GM23338 (cell line): ENCODE data around the gene GAPDH. TPM values are rescaled to one million over a fixed set of nuclear protein-coding genes. Genes with fewer than 3 reads are reported as not detected.

Experiments used
- ATAC-seq: fragments of 200-7000 bp; cut with Tn5 transposase; 3 replicates; pipeline ENCODE4 v1.9.1; 2020
- DNase-seq: peaks from one replicate; pipeline ENCODE4 v3.0.0-alpha.2; 2015; ENCODE audit warnings: low spot score
- H2AFZ ChIP-seq: fragments of 200-600 bp; sonication (generic); 2 replicates; pipeline ENCODE4 v1.8.0; 2016; ENCODE audit warnings: antibody characterized with exemption, mild to moderate bottlenecking, moderate library complexity
- H3F3A ChIP-seq: fragments of 200-600 bp; sonication (generic); replicated peaks from 2 replicates; pipeline ENCODE4 v1.8.0; 2017; ENCODE audit warnings: antibody characterized with exemption, mixed run types, low read depth
- H3K27ac ChIP-seq: fragments of 200-600 bp; sonication (generic); 2 replicates; pipeline ENCODE4 v1.6.1; 2016; ENCODE audit warnings: low read depth
- H3K27me3 ChIP-seq: fragments of 200-600 bp; sonication (generic); 2 replicates; pipeline ENCODE4 v1.8.0; 2016; ENCODE audit warnings: mild to moderate bottlenecking, mixed run types, moderate library complexity; ENCODE audit not compliant: insufficient read depth
- H3K36me3 ChIP-seq: fragments of 200-600 bp; sonication (generic); 2 replicates; pipeline ENCODE4 v1.8.0; 2016; ENCODE audit warnings: mild to moderate bottlenecking; ENCODE audit not compliant: insufficient read depth
- H3K4me1 ChIP-seq: fragments of 200-600 bp; sonication (generic); 2 replicates; pipeline ENCODE4 v1.8.0; 2016; ENCODE audit warnings: mild to moderate bottlenecking, moderate library complexity; ENCODE audit not compliant: insufficient read depth
- H3K4me2 ChIP-seq: fragments of 200-600 bp; sonication (generic); 2 replicates; pipeline ENCODE4 v1.7.1; 2017; ENCODE audit warnings: mixed run types
- H3K4me3 ChIP-seq: fragments of 200-600 bp; sonication (generic); 2 replicates; pipeline ENCODE4 v1.6.1; 2016; ENCODE audit warnings: mixed run types
- H3K79me2 ChIP-seq: fragments of 200-600 bp; sonication (generic); replicated peaks from 2 replicates; pipeline ENCODE4 v1.8.0; 2017; ENCODE audit warnings: mild to moderate bottlenecking; ENCODE audit not compliant: insufficient read depth
- H3K9me2 ChIP-seq: fragments of 200-600 bp; sonication (generic); 2 replicates; pipeline ENCODE4 v1.8.0; 2017; ENCODE audit not compliant: insufficient read depth
- H4K20me1 ChIP-seq: fragments of 200-600 bp; sonication (generic); replicated peaks from 2 replicates; pipeline ENCODE4 v1.8.0; 2017; ENCODE audit warnings: mild to moderate bottlenecking; ENCODE audit not compliant: insufficient read depth
- H3K27ac Mint-ChIP-seq: 2 replicates; pipeline ENCODE4 v1.8.0; 2020; ENCODE audit warnings: inconsistent platforms, mild to moderate bottlenecking, moderate library complexity, mixed read lengths
- H3K27me3 Mint-ChIP-seq: 3 replicates; pipeline ENCODE4 v1.8.0; 2022; ENCODE audit warnings: low read depth, mild to moderate bottlenecking, moderate library complexity, mixed read lengths, inconsistent platforms; ENCODE audit not compliant: insufficient read depth, poor library complexity
- H3K36me3 Mint-ChIP-seq: 3 replicates; pipeline ENCODE4 v1.8.0; 2021; ENCODE audit warnings: low read depth, mild to moderate bottlenecking, inconsistent platforms, moderate library complexity, mixed read lengths
- H3K4me1 Mint-ChIP-seq: 3 replicates; pipeline ENCODE4 v1.8.0; 2020; ENCODE audit warnings: mild to moderate bottlenecking, inconsistent platforms, mixed read lengths
- H3K4me3 Mint-ChIP-seq: 3 replicates; pipeline ENCODE4 v1.8.0; 2021; ENCODE audit warnings: moderate library complexity, mild to moderate bottlenecking, inconsistent platforms, mixed read lengths
- H3K9me3 Mint-ChIP-seq: 3 replicates; pipeline ENCODE4 v1.8.0; 2020; ENCODE audit warnings: moderate library complexity, mild to moderate bottlenecking, inconsistent platforms, mixed read lengths
- CREB1 ChIP-seq: fragments of 250-450 bp; sonication (Bioruptor Pico); IDR thresholded peaks from 2 replicates; pipeline ENCODE4 v1.5.0; 2020; ENCODE audit warnings: low read depth, mild to moderate bottlenecking, moderate library complexity
- ETS1 ChIP-seq: IDR thresholded peaks from 2 replicates; pipeline ENCODE4 v1.6.1; 2016; ENCODE audit warnings: antibody characterized with exemption
- EZH2 ChIP-seq: fragments of 200-600 bp; sonication (generic); IDR thresholded peaks from one replicate; pipeline ENCODE4 v1.8.0; 2017; ENCODE audit warnings: antibody characterized with exemption, mild to moderate bottlenecking, low read depth; ENCODE audit not compliant: unreplicated experiment
- EZH2phosphoT487 ChIP-seq: fragments of 200-600 bp; sonication (generic); IDR thresholded peaks from one replicate; pipeline ENCODE4 v1.8.1; 2018; ENCODE audit warnings: antibody characterized with exemption; ENCODE audit not compliant: unreplicated experiment
- JUNB ChIP-seq: IDR thresholded peaks from one replicate; pipeline ENCODE4 v1.6.1; 2016; ENCODE audit warnings: antibody characterized with exemption; ENCODE audit not compliant: unreplicated experiment
- POLR2AphosphoS5 ChIP-seq: IDR thresholded peaks from 2 replicates; pipeline ENCODE4 v1.6.1; 2016; ENCODE audit warnings: antibody characterized with exemption, low read depth
- STAT1 ChIP-seq: IDR thresholded peaks from one replicate; pipeline ENCODE4 v1.6.1; 2016; ENCODE audit warnings: antibody characterized with exemption; ENCODE audit not compliant: unreplicated experiment
- polyA plus RNA-seq: library from polyadenylated mRNA; unstranded; fragments of >200 nt; fragmentation: Nextera tagmentation; extraction: Ambion mirVana; gene quantifications from 2 replicates; pipeline ENCODE4 v1.2.1, GENCODE V29; 2016
- total RNA-seq: library from RNA; depleted of rRNA; stranded (reverse); fragments of >200 nt; shearing (Covaris generic); gene quantifications from 2 replicates; pipeline ENCODE4 v1.2.3, GENCODE V29; 2014
- TF ChIP-seq, protein P1 (sequence below): IDR thresholded peaks from one replicate; pipeline ENCODE4 v1.6.1; 2018; ENCODE audit warnings: antibody characterized with exemption; ENCODE audit not compliant: unreplicated experiment
- TF ChIP-seq, protein P2 (sequence below), 2 experiments: fragments of 200-600 bp in 1 of 2; sonication (generic) in 1 of 2; conservative IDR thresholded peaks; 2 replicates each; pipeline versions ENCODE4 v1.5.1 to v1.6.1; 2016 to 2017; ENCODE audit warnings: antibody characterized with exemption in 2 of 2, low read depth in 2 of 2, mild to moderate bottlenecking in 2 of 2, moderate library complexity in 1 of 2

The GAPDH gene
- total and polyA plus RNA-seq, 2 experiments from 2014 or later: 5,853 to 6,219 TPM

DNA sequence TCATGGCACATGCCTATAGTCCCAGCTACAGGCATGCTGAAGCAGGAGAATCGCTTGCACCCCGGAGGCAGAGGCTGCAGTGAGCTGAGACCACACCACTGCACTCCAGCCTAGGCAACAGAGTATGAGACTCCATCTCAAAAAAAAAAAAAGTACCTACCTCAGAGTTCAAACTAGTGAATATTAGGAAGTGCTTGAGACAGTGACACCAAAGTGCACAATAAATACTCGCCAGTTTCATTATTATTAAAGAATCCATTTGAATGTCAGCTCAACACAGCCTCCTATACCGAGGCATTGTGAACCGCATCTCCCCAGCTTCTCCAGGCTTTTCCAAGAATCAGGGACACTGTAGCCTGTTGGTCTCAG is 5.0 kb downstream of the GAPDH start (continued):
- TF ChIP-seq, protein P1, sequence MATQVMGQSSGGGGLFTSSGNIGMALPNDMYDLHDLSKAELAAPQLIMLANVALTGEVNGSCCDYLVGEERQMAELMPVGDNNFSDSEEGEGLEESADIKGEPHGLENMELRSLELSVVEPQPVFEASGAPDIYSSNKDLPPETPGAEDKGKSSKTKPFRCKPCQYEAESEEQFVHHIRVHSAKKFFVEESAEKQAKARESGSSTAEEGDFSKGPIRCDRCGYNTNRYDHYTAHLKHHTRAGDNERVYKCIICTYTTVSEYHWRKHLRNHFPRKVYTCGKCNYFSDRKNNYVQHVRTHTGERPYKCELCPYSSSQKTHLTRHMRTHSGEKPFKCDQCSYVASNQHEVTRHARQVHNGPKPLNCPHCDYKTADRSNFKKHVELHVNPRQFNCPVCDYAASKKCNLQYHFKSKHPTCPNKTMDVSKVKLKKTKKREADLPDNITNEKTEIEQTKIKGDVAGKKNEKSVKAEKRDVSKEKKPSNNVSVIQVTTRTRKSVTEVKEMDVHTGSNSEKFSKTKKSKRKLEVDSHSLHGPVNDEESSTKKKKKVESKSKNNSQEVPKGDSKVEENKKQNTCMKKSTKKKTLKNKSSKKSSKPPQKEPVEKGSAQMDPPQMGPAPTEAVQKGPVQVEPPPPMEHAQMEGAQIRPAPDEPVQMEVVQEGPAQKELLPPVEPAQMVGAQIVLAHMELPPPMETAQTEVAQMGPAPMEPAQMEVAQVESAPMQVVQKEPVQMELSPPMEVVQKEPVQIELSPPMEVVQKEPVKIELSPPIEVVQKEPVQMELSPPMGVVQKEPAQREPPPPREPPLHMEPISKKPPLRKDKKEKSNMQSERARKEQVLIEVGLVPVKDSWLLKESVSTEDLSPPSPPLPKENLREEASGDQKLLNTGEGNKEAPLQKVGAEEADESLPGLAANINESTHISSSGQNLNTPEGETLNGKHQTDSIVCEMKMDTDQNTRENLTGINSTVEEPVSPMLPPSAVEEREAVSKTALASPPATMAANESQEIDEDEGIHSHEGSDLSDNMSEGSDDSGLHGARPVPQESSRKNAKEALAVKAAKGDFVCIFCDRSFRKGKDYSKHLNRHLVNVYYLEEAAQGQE: no peak
- TF ChIP-seq, protein P2, sequence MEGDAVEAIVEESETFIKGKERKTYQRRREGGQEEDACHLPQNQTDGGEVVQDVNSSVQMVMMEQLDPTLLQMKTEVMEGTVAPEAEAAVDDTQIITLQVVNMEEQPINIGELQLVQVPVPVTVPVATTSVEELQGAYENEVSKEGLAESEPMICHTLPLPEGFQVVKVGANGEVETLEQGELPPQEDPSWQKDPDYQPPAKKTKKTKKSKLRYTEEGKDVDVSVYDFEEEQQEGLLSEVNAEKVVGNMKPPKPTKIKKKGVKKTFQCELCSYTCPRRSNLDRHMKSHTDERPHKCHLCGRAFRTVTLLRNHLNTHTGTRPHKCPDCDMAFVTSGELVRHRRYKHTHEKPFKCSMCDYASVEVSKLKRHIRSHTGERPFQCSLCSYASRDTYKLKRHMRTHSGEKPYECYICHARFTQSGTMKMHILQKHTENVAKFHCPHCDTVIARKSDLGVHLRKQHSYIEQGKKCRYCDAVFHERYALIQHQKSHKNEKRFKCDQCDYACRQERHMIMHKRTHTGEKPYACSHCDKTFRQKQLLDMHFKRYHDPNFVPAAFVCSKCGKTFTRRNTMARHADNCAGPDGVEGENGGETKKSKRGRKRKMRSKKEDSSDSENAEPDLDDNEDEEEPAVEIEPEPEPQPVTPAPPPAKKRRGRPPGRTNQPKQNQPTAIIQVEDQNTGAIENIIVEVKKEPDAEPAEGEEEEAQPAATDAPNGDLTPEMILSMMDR (conservative IDR thresholded peaks at IDR 0.05; ENCODE audit: low read depth in 2 of 2): no peak
- no peak for TF ChIP-seq JUNB
- TF ChIP-seq STAT1: no peak
- TF ChIP-seq EZH2phosphoT487: no peak

GRCh38 chr12:6539707-6540134 is 5.4 kb downstream of the GAPDH start:
- peaks cover 60% of the 10 kb centered on the region for H3K27me3 Mint-ChIP-seq
- no peaks in the 10 kb centered on the region for H3K27me3 ChIP-seq
- H3K4me3 ChIP-seq: peak overlapping the region; percentile 47; the same call in 1 of the 2 replicates
- DNase-seq (peak; percentile 17), ATAC-seq (peak; percentile 2; the same call in 2 of the 3 replicates)
- peaks cover 29% of the 10 kb centered on the region for H4K20me1 ChIP-seq
- H3K4me3 Mint-ChIP-seq: peak overlapping the region; percentile 51
- H3K27ac ChIP-seq: peak overlapping the region; percentile 85
- H3K9me2 ChIP-seq: no peaks in the 10 kb centered on the region
- peak overlapping the region; percentile 77; the same call in 1 of the 2 replicates for H3K4me2 ChIP-seq
- H3K36me3 Mint-ChIP-seq: peaks cover 76% of the 10 kb centered on the region
- no peak overlapping the region for H2AFZ ChIP-seq
- H3K27ac Mint-ChIP-seq: 0 out of 2 replicates have a peak overlapping the region, but pooled peaks have one; percentile 88
- peaks cover 31% of the 10 kb centered on the region for H3K36me3 ChIP-seq
- peaks cover 67% of the 10 kb centered on the region for H3F3A ChIP-seq
- peaks cover 20% of the 10 kb centered on the region; the same call in 2 of the 3 replicates for H3K9me3 Mint-ChIP-seq
- peaks cover 22% of the 10 kb centered on the region for H3K4me1 ChIP-seq
- peaks cover 22% of the 10 kb centered on the region for H3K79me2 ChIP-seq
- H3K4me1 Mint-ChIP-seq: peaks cover 48% of the 10 kb centered on the region
- TF ChIP-seq ETS1: no peak
- TF ChIP-seq, protein P1: no peak
- TF ChIP-seq EZH2: no peak
- TF ChIP-seq POLR2AphosphoS5: no peak; the same call in 1 of the 2 replicates
- TF ChIP-seq, protein P2 (conservative IDR thresholded peaks at IDR 0.05; ENCODE audit: low read depth in 2 of 2): no peak
- TF ChIP-seq EZH2phosphoT487: no peak
- TF ChIP-seq JUNB: no peak
- no peak for TF ChIP-seq CREB1 (CRISPR knock-in tag)
